ENCODE measurements around the gene HOTAIR. TPM values are rescaled to one million over a fixed set of nuclear protein-coding genes. Genes with fewer than 3 reads are reported as not detected.

Gene HOTAIR
- total RNA-seq, 1 donor from 2014 or later: not detected

DNA sequence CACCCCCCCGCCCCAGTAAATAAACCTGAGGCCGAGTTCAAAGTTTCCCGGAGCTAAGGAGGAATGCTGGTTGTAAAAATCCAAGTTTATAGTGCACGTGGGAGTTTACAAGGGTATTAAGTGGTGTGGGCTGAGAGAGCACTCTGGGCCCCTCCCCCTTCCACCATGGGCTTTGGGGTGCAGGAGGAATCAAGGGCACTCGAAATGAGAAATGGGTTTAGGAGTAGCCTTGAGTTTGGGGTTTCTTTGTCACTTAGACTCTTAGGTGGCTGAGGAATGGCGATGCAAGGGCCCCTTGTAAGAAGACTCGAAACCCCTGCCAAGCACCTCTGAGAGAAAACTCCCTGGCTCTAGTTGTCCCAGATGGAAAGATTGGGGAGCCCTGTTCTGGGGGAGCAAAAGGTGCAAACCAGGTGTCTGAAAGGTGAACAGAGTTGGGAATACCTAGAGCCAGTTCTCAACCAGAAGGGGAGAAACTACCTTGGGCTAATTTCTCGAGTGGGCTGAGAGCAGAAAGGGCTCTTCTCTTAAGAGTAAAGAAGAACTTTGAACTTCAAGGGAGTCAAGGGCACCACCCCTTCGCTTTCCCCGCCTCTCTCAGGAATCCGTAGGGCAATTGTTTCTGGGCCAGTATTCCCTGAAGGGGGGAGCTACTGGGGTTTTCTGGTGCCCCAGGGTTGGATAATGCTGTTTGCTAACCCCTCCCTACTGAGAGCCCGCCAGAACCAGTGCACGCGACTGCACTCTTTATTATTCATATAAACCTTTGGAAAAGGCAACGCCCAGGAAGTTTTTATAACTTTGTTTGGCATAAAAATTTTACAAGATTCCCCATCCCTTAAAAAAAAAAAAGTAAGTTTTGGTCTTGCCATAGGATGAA, 4.0 kb upstream of the HOTAIR start:
- DNase-seq (ENCODE audit: low spot score): no peak
- intact Hi-C loops (cut with DNase I): no loop called here

DNA sequence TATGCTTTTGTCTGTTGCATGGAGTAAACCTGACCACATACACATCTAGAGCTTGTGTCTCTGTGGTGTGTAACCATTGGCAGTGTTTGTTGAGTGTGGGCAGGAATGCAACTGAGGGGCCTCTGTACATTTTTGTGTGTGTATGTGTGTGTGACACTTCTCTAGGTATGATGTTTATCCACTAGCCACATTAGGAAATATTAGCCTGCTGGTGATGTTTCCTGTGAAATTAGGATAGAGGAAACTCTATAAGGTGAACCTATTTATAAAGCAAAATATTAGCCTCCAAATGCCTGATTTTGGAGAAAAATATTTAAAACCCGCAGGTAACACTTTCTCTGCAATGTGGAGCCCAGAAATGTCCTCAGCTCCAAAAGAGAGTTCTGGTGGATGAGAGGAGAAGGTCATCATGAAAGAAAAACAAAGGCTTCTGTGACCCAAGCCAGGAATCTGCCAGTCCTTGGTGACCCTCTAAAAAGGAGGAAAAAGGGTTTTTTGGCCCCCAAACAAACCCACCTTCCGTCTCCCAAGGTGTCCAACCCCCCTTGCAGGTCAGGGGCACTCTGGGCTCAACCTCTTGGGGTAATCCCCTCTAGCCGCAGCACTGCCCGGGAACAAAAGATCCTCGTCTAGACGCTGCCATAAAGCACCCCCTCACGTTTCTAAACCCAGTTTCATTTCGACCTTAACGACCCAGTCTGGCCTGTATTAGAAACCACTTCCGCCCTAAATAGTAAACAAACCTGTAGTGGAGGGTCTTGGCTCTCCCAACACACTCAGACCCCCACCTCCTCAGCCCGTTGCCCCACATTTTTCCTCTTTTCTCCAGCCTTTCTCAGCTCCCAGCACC, 3.1 kb upstream of the HOTAIR start:
- intact Hi-C loops (cut with DNase I): no loop called here
- DNase-seq (ENCODE audit: low spot score): no peak

DNA sequence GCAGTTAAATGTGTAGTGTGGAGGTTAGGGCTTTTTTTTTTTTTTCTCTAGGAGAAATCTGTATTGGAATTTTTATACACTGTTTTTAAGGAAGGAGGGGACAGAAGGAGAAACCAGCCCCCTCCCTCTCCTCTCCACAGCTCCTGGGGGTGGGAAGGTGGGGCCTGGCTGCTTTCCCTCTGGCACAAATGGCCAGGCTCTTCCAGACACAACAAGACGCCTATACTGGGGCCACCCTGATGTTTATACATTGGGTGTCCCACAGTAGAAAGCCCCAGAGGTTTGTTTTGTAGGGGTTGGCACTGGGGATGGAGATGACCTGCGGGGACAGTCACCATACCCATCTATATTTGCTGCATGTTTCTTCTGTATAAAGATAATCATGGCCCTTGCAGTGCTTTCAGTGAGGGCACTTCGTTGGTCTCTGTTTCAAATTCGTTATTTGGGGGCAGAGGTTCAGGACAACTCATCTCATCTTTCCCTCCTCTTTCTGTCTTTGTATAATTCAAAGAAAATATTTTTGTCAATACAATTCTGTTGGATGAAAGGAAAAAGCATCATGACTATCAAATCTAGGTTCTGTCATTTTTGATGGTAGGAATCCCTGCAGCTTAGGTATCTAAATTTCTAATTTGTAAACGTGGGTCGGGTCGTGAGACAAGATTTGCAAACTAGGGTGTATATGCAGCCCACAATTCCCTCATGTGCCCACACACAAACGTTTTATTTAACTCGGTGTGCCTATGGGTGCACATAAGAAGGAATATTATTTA, 2.3 kb upstream of the HOTAIR start:
- DNase-seq (ENCODE audit: low spot score): no peak
- intact Hi-C loops (cut with DNase I): no loop called here

DNA sequence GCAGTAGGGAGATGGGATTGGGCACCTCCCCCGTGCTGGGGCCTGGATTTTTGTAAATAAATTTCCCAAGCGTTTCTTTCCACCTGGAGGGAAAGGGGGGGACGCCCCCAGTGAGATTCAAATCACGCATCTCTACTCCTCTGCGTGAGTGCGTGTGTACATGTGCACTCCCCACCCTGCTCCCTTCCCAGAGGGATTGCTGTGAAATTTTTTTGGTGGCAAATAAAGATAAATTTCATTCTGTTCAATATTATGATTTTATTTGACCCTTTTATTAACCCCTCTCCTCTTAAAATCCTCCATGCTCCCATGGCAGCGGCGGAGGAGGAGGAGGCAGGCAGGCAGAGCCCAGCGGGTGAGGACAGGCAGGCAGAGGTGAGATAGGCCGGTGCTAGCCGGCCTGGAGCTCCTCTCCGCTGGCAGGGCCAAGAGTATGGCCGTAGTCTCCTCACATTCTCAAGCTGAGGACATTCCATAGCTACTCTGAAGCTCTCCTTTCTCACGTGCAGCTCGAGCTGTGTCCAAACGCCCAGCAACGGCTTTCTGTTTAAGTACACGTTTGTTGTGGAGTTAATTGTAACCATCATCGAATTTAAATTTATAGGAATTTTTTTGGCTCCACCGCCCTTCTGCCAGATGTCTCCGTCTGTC, 1.5 kb upstream of the HOTAIR start:
- intact Hi-C loops (cut with DNase I): no loop called here
- DNase-seq (ENCODE audit: low spot score): no peak

DNA sequence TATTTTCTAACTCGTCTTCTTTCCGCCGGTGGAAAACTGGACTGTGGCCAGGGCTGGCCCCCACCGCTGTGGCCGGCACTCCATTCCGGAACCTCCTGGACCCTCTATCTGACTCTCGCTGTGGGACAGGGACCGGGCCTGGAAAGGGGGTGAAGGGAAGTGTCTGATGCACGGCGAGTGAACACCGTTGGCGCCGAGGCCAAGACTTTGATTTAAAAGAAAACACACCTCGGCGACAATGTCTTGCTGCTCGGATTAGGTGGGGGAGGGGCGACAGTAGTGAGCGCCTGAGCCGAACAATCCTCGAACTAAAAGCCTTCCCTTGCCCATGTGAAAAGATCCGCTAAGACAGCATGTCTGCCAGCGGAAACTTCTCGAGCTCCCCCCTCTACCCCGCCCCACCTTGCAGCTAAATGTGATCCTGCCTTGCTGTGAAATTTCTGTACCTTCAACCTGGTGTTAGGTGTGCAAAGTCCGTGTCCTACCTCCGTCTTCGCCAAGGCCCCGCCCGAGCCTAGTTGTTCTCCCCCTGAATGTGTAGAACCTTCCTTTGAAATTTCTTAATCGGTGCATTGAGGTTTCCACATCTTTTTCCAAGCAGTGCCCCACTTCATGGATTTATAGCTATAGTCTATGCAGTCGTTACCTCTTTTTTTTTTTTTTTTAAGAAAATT, 862 bp upstream of the HOTAIR start:
- DNase-seq (ENCODE audit: low spot score): no peak
- intact Hi-C loops (cut with DNase I): no loop called here

DNA sequence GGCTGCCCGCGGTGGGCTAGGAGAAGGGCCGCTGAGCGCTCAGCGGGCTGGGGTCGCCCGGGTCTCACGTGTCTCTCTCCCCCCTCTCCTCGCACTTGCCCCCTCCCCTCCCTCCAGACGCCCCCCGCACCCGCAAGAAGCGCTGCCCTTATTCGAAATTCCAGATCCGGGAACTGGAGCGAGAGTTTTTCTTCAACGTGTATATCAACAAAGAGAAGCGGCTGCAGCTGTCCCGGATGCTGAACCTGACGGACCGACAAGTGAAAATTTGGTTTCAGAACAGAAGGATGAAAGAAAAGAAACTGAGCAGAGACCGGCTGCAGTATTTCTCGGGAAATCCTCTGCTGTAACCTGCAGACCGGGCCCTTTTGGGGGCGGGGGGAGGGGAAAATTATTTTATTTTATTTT, 314 bp upstream of the HOTAIR start:
- DNase-seq (ENCODE audit: low spot score): no peak
- intact Hi-C loops (cut with DNase I): no loop called here

DNA sequence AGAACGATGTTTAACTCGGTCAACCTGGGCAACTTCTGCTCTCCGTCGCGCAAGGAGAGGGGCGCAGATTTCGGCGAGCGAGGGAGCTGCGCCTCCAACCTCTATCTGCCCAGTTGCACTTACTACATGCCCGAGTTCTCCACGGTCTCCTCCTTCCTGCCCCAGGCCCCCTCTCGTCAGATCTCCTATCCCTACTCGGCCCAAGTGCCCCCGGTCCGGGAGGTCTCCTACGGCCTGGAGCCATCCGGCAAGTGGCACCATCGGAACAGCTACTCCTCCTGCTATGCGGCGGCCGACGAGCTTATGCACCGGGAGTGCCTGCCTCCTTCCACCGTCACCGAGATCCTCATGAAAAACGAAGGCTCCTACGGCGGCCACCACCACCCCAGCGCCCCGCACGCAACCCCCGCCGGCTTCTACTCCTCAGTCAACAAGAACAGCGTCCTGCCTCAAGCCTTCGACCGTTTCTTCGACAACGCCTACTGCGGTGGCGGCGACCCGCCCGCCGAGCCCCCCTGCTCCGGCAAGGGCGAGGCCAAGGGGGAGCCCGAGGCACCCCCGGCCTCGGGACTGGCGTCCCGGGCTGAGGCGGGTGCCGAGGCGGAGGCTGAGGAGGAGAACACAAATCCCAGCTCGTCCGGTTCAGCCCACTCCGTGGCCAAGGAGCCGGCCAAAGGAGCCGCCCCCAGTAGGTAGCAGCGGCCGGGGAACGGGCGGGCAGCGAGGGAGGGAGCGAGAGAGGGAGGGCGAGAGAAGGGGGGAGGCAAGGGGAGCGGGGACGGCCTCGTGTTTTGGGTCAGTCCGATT, 1.3 kb downstream of the HOTAIR start:
- DNase-seq (ENCODE audit: low spot score): no peak
- intact Hi-C loops (cut with DNase I): no loop called here

DNA sequence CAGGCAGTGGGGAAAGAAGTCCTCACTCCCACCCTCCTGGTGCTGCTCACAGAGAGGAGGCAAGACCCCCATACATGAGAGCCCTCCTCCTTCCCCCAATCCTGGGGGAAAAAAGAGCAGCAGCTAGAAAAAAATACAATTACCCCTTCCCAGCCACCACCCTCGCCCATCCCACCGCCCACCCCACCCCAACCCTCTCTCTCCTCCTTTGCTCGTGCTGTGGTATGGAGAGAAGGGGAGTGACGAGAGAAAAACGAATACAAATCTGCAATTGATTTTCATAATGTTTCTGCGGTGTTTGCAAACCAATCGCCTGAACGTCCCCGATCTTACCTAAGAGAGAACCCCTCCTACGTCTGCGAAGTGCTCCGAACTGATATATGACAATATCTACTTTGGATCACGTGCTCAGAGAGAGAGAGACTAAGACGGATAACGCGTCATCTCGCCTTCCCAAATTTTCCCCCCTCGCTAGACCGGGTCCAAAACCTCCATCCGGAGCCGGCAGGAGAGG, 2.0 kb downstream of the HOTAIR start, which contains the start of gene HOXC11:
Gene HOXC11 (plus strand): TSS at position 405 of the 514 bp plus-strand sequence. CDS start 116 bp downstream, outside the sequence.
- intact Hi-C loops (cut with DNase I): no loop called here
- DNase-seq (ENCODE audit: low spot score): no peak

DNA sequence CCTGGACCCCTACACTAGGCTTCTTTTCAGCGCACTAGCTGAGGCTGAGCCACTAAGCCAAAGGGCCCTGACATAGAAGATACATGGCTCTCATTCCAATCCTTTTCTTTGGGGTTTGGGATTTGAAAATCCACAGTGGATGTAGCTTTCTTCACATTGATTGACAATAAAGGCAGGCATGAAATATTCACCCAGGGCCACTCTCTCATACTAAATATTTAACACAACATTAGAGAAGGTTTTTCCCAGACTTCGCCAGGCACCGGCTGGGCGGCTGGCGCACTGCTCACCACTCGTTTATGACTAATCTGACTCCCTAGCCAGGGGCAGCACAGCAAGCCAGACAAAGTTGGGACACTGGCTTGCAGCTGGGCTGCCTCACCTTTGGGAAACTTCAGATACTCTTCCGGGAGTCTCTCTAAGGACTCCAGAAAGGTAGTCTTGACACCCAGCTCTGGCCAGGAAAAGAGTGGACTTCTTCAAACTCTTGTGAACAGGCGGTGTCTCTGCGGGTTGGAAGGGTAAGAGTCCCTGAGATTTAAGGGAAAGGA, 2.5 kb downstream of the HOTAIR start:
- no peak for DNase-seq (ENCODE audit: low spot score)
- intact Hi-C loops (cut with DNase I): no loop called here

DNA sequence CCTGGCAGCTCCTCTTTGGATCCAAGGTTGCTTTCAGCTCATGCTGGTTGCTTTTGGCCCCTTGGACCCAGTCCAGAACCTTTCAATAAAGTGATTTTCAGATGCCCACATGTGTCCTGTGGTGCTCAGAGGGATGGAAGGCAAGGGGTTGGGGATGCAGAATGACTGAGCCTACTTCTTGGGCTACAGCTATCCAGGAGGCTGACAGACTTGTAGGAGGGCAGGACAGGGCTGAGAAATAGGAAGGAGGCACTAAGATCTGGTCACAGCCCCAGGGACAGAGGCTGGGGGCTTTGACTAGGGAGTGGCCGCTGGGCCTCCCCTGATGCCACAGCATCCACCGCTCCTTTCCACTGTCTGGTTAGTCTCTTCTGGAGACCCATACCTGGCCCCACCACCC, 3.1 kb downstream of the HOTAIR start:
- DNase-seq (ENCODE audit: low spot score): no peak
- intact Hi-C loops (cut with DNase I): no loop called here

DNA sequence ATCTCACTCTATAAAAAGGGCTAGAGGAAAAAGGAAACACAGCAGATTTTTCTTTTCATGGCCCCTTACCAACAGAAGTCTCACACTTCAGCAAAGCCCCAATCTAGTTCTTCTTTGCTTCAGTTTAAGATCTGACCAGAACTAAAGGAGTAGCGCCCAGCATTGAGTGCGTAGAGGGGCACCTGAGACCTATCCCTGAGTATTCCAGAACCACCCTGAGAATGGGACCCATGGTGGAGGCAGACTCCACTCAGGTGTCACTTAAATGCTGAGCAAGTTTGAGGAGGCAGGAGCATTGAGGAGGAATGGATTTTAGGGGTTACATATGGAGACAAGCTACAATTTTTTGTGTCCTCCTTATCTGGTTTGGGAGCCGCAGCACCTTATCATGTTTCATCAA, 3.6 kb downstream of the HOTAIR start:
- intact Hi-C loops (cut with DNase I): no loop called here
- DNase-seq (ENCODE audit: low spot score): no peak

DNA sequence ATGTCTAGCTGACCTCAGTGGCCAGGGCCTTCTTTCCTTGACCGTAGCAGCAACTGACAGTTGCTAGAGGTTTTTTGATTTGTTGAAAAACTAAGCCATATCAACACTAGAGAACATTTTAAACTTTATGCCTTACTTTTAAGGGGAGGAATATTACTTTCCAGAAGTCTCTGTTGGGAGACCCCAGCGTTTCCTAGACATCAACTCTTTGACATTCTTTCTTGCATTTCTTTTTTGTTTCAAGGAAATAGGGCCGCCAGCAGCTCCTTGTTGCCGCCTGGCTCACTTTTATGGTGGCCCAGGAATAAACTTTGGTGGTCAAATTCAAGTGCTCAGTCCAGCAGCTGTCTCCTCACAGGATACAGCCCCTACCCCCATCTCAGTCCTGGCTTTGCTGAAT, 4.3 kb downstream of the HOTAIR start:
- no peak for DNase-seq (ENCODE audit: low spot score)
- intact Hi-C loops (cut with DNase I): no loop called here

DNA sequence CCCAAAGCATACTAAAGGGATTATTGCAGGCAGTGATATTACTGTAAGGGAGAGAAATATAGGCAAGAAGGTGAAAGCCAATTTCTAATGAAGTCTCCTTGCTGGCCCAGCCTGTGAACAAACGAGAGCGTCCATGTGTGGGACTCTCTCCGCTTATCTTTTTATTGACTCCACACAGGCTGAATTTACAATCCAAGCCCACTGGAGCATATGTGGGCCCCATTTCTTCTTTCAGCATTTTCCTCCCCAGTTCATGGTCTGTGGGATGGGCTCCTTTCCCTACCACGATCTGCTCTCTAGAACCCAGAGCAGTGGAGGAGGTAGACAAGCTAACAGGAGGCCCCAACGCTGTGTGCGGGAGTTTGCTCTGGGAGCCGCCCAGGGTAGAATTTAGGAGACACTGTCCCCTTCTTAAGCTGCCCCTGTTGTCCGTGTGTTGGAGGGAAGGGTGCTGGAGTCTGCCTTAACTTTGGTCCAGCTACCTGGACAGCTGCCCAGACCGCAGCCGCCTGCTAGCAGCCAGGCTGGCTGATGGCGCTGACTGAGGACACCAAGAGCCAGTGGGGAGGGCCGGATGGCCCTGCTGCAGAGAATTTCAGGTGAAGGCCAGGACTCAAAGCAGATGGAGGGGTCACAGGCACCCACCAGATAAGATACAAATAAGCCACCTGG, 5.0 kb downstream of the HOTAIR start:
- no peak for DNase-seq (ENCODE audit: low spot score)
- intact Hi-C loops (cut with DNase I): no loop called here

DNA sequence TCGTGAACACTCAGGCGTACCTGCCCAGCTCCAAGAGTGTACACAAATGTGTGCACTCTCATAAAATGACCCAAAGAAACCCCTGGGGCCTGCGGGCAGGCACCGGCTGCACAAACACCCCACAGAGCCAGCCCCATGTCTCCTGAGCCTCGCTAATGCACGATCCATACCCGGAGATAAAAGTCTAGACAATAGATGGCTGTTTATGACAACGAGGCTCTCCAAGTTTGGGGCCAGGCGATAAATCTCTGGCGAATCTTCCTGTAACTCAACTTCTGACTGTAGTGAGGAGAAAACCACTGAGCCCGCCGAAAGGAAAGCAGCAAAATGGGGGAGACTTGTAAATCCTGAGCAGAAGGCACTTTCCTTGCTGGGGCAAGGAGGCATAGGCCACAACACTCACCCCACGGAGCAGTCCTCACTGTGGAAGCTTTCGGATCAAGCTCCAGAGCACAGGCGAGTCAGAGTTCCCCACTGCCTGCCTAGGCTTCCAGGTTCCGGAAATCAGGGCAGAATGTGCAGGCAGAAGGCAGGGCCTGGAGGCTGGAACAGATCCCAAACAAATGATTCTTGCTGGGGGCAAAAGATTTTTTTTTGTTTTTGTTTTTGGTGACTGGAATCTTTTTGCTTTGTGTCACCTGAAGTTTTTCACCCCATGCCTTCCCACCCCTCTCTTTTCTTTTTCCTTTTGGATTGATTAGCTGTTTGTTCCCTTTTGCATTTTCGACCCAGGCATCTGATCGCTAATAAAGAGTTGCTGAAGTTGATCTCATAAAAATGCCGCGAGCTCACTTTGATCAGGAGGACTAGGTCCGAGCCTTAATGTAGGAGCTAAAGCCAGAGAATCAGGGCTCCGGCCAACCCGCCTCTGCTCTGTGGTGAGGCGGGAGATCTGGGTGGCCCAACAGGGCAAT, 6.3 kb downstream of the HOTAIR start:
- DNase-seq (ENCODE audit: low spot score): no peak
- intact Hi-C loops (cut with DNase I): no loop called here

DNA sequence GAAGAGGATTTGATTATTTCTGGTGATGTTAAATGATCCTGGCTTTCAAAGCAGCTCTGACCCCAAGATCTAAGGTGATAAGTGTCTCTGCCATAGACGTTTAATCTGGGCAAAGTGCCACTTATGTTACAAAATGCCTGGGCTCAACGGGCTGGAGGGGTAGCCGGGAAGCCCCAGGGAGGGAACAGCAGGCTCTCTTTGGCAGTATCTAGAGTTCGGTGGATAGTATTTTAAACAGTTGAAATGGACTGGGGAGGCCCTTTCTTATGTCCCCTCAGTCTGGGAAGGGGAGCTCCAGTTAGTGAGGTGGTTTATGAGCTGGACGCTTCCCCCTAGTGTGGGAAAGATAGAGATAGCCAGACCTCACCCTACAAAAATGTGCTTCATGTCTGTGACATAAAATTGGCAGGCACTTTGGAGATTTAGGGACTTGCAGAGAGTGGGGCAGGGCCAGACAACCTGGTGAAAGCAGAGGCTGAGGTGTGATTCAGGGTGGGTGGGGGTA, 7.3 kb downstream of the HOTAIR start:
- intact Hi-C loops (cut with DNase I): no loop called here
- DNase-seq (ENCODE audit: low spot score): no peak
